Right lobe of liver (tissue), 6 donors: ENCODE measurements around the gene SUB1. TPM values are rescaled to one million over a fixed set of nuclear protein-coding genes. Genes with fewer than 3 reads are reported as not detected.
"Not testable (repeated sequence)": the region's sequence is repeated elsewhere in the genome, so short reads cannot be mapped to it uniquely, and the experiment has no call there.

ENCODE experiments used
- ATAC-seq, 4 donors: fragments of 200-7000 bp; cut with Tn5 transposase; one replicate each; pipeline ENCODE4 v1.9.1; 2020; ENCODE audit warnings: mild to moderate bottlenecking in 4 of 4, moderate library complexity in 4 of 4
- DNase-seq, 3 donors: peaks; one replicate each; pipeline ENCODE4 v3.0.0-alpha.2; 2020
- H3K27ac ChIP-seq, 3 donors: fragments of 200-600 bp; one replicate each; pipeline ENCODE4 v1.8.0; 2022
- H3K27me3 ChIP-seq, 2 donors: fragments of 200-600 bp; one replicate each; pipeline ENCODE4 v1.8.0; 2022
- H3K36me3 ChIP-seq, 4 donors: fragments of 200-600 bp; sonication (generic) in 1 of 4; one replicate each; pipeline versions ENCODE4 v1.5.1 to v1.8.0; 2017 to 2022; ENCODE audit warnings: control low read depth in 1 of 4
- H3K4me1 ChIP-seq, 4 donors: fragments of 200-600 bp; sonication (generic) in 1 of 4; one replicate each; pipeline versions ENCODE4 v1.5.1 to v1.8.0; 2017 to 2022; ENCODE audit warnings: control low read depth in 1 of 4
- H3K4me3 ChIP-seq, 3 donors: fragments of 200-600 bp; one replicate each; pipeline ENCODE4 v1.8.0; 2022
- H3K9me3 ChIP-seq, 4 donors: fragments of 200-600 bp; sonication (generic) in 1 of 4; one replicate each; pipeline versions ENCODE4 v1.5.1 to v1.8.0; 2017 to 2022; ENCODE audit warnings: control low read depth in 1 of 4
- POLR2A ChIP-seq: fragments of 450-650 bp; IDR thresholded peaks from one replicate; pipeline ENCODE4 v1.6.1; 2017; ENCODE audit warnings: antibody characterized with exemption, mild to moderate bottlenecking
- WGBS: methylation state at CpG from one replicate; pipeline ENCODE4 v1.1.6; 2018; ENCODE audit warnings: low coverage, low lambda C conversion rate; ENCODE audit not compliant: insufficient coverage; ENCODE audit errors: missing lambda C conversion rate; 5-methylcytosine and 5-hydroxymethylcytosine counted together
- intact Hi-C, 2 donors: fragments of 100-400 bp; cut with DNase I; formaldehyde crosslinking; loops; one replicate each; pipeline versions ENCODE4 v1.11.2 to v1.14.1; 2022
- total RNA-seq, 6 experiments: library from RNA; depleted of rRNA in 2 of 6; stranded (reverse); fragments of >200 nt in 2 of 6; fragmentation: NEBNext Ultra II Directional in 3 of 6; extraction: Animal tissue kit (Norgen Biotek cat#: 25700) in 3 of 6; gene quantifications; one replicate each; pipeline versions ENCODE4 v1.1.0 to v1.2.4, GENCODE V29; 2016 to 2023
- TF ChIP-seq, protein P1 (sequence below), 4 donors: fragments of 200-600 bp in 3 of 4; fragments of 450-650 bp in 1 of 4; IDR thresholded peaks; one replicate each; pipeline versions ENCODE4 v1.5.1 to v1.8.0; 2016 to 2022; ENCODE audit warnings: antibody characterized with exemption in 4 of 4, mild to moderate bottlenecking in 2 of 4
- donor health status: DM: no; HTN: yes; CAD: no.
- donor health status: DM: no; HTN: no; CAD: no.
- donor health status: DM: no; HTN: no; CAD: no.
- donor health status: DM: no; HTN: yes; CAD: no.
- donor health status: DM: no; HTN: yes; CAD: no.

Gene SUB1
- total RNA-seq, 6 experiments from 2014 or later = 52.5 to 124 (median 94.9) TPM

DNA sequence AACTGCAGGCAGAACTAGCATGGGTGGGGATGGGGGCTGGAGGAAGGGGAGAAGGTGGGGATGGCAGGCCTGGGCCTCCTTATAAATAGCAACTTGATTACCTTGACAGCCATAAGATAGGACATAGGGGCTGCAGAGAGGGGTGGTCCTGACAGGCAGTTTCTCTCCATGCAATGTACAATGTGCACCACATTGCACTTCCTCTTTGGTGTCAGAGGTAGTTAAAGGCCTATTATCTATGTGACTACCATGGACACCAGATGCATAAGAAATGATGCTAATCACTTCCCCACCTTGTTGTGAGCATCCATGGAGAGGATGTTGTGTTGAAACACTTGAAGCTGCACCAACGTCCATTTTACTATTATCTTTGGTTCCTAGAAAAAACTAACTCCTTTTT lies 20.2 kb upstream of the SUB1 start:
- Histone ChIP-seq H3K27ac (no peak overlapping the region), H3K4me1 (peaks cover 0 to 10% (median 0%) of the 10 kb centered on the region in 4 donors), H3K4me3 (no peak overlapping the region), H3K36me3 (no peaks in the 10 kb centered on the region), H3K9me3 (no peaks in the 10 kb centered on the region), H3K27me3 (no peaks in the 10 kb centered on the region)
- TF ChIP-seq, protein P1, sequence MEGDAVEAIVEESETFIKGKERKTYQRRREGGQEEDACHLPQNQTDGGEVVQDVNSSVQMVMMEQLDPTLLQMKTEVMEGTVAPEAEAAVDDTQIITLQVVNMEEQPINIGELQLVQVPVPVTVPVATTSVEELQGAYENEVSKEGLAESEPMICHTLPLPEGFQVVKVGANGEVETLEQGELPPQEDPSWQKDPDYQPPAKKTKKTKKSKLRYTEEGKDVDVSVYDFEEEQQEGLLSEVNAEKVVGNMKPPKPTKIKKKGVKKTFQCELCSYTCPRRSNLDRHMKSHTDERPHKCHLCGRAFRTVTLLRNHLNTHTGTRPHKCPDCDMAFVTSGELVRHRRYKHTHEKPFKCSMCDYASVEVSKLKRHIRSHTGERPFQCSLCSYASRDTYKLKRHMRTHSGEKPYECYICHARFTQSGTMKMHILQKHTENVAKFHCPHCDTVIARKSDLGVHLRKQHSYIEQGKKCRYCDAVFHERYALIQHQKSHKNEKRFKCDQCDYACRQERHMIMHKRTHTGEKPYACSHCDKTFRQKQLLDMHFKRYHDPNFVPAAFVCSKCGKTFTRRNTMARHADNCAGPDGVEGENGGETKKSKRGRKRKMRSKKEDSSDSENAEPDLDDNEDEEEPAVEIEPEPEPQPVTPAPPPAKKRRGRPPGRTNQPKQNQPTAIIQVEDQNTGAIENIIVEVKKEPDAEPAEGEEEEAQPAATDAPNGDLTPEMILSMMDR (IDR thresholded peaks at IDR 0.05) = no peak
- no peak for TF ChIP-seq POLR2A
- DNase-seq (no peak), ATAC-seq (no peak)
- intact Hi-C loops = no loop called here
- 56% methylated on average over 1 of the region's 1 CpG for WGBS

DNA sequence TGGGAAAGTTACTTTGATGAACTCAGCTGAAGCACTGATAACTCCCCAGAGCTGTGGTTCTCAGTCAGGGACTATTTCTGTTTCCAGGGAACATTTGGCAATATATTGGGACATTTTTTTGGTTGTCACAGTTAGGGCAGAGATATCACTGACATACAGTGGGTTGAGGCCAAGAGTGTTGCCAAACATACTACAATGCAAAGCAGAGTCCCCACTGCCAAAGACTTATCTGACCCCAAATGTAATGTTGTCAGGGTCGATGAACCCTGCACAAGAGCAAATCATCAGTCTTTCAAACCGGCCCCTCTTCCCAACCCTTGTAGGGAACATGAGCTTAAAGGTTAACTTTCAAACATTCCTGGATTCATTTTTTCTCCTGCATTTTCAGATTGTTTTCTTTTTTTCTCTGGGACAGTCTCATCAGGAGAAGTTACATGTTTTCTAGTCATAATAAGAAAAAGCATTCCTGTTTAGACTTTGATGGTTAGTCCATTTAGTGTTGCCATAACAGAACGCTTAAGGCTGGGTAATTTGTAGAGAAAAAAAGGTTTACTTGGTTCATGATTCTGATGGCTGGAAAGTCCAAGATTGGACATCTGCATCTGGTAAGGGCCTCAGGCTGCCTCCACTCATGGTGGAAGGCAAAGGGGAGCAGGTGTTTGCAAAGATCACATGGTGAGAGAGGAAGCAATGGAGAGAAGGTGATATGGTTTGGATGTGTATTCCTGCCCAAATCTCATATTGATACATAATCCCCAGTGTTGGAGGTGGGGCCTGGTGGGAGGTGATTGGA lies 18.8 kb upstream of the SUB1 start:
- peak overlapping the region in 1 of 3 donors; percentile 56 for H3K27ac ChIP-seq
- H3K27me3 ChIP-seq = no peaks in the 10 kb centered on the region
- TF ChIP-seq, protein P1 (IDR thresholded peaks at IDR 0.05) = no peak
- no peak for TF ChIP-seq POLR2A
- ATAC-seq (peak; percentile 87 to 99 (median 96)), DNase-seq (peak in 1 of 3 donors; percentile 55)
- H3K36me3 ChIP-seq = no peaks in the 10 kb centered on the region
- peaks cover 0 to 10% (median 0%) of the 10 kb centered on the region in 4 donors for H3K4me1 ChIP-seq
- intact Hi-C loops = no loop called here
- 27% methylated on average over 3 of the region's 3 CpGs for WGBS
- H3K9me3 ChIP-seq = no peaks in the 10 kb centered on the region
- H3K4me3 ChIP-seq = no peak overlapping the region

DNA sequence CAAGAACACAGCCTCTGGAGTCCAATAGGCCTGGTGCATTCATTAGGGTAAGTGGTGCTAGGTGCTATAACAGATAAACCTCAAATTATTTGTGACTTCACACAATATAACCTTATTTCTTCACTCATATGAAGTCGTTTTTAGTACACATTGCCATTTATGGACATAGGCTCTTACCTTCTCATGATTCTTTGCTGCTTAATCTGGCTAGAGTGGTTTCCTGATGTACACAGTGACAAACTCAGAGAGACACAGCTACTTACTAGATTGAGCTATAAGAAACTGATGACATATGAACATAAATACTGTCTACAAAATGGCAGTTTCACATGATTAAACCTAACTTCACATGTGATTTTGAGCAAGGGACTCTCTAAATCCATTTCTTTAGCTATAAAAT lies 14.2 kb upstream of the SUB1 start:
- DNase-seq (no peak), ATAC-seq (no peak)
- Histone ChIP-seq H3K4me3 (no peak overlapping the region), H3K9me3 (no peaks in the 10 kb centered on the region), H3K4me1 (peaks cover 0 to 38% (median 0%) of the 10 kb centered on the region in 4 donors), H3K27me3 (no peaks in the 10 kb centered on the region), H3K36me3 (no peaks in the 10 kb centered on the region), H3K27ac (no peak overlapping the region)
- intact Hi-C loops = no loop called here
- 73% methylated on average over 1 of the region's 1 CpG for WGBS
- TF ChIP-seq, protein P1 (IDR thresholded peaks at IDR 0.05) = no peak

DNA sequence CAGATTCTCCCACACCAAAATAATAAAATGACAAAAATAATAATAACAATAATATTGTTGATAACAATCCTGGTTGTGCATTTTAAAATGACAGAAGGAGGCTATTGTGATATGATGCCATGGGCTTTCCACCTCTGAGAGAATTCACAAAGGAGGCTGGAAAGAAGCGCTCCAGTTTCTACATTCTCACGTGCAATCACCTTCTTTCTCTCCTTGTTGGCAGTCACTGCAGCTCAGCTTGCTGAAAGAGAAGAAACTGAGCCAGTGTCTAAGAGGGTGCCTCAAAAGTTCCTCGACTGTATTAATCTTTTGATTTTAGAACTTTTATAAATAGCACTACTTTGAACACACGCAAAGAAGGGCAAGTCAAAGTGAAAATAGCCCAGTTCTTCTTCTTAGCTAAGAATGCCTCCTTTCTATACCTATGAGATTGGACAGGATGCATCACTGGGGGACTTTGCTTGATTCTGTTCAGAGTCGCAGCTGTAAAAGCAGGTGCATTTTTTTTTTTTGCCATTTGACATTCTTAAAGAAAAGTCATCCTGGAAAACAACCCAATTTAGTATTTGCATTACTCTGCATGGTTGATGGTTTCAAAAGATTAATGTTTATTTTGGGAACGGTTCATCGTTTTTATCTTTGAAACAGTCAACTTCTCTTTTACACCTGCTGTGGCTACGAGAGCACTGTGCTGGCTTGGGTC lies 12.4 kb upstream of the SUB1 start:
- TF ChIP-seq, protein P1 (IDR thresholded peaks at IDR 0.05) = no peak
- no peak for TF ChIP-seq POLR2A
- intact Hi-C loops = no loop called here
- 45% methylated on average over 8 of the region's 8 CpGs for WGBS
- H3K27me3 ChIP-seq = no peaks in the 10 kb centered on the region
- H3K36me3 ChIP-seq = no peaks in the 10 kb centered on the region
- peaks cover 0 to 38% (median 0%) of the 10 kb centered on the region in 4 donors for H3K4me1 ChIP-seq
- no peak for DNase-seq
- no peaks in the 10 kb centered on the region for H3K9me3 ChIP-seq
- peak in 3 of 4 donors; percentile 65 to 69 (median 67) for ATAC-seq
- H3K27ac ChIP-seq = no peak overlapping the region
- H3K4me3 ChIP-seq = no peak overlapping the region

DNA sequence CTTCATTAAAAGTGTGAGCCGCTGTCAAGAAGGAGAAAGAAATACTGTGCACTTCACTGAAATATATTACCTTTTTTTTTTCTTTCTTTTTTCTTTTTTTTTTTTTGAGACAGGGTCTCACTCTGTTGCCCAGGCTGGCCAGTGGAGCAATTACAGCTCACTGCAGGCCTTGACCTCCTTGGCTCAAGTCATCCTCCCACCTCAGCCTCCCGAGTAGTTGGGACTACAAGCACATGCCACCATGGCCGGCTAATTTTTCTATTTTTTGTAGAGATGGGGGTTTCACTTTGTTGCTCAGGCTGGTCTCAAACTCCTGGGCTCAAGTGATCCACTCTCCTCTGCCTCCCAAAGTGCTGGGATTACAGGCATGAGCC lies 11.9 kb upstream of the SUB1 start:
- H3K27me3 ChIP-seq, H3K27ac ChIP-seq, ATAC-seq, DNase-seq, intact Hi-C loops, H3K9me3 ChIP-seq, H3K4me3 ChIP-seq, H3K36me3 ChIP-seq: not testable (repeated sequence)
- WGBS = 80% methylated on average over 2 of the region's 3 CpGs
- peaks cover 0 to 38% (median 0%) of the 10 kb centered on the region in 4 donors for H3K4me1 ChIP-seq
